Measurements from ENCODE around the gene CILP2. TPM values are rescaled to one million over a fixed set of nuclear protein-coding genes. Genes with fewer than 3 reads are reported as not detected.

The CILP2 gene
- total and polyA plus RNA-seq, 2 experiments from 2014 or later: 4.0 to 21.6 TPM

GRCh38 chr19:19524053-19524452, 14.0 kb upstream of the CILP2 start:
- peaks cover 14% of the 10 kb centered on the region for H3K4me1 Mint-ChIP-seq
- Histone ChIP-seq H3K4me1 (ENCODE audit: insufficient read depth) (peaks cover 6% of the 10 kb centered on the region; the same call in 1 of the 2 replicates), H3K27me3 (ENCODE audit: insufficient read depth) (no peaks in the 10 kb centered on the region), H2AFZ (no peak overlapping the region), H3K27ac (ENCODE audit: low read depth) (no peak overlapping the region), H3K36me3 (ENCODE audit: insufficient read depth) (peaks cover 9% of the 10 kb centered on the region; the same call in 1 of the 2 replicates), H4K20me1 (replicated peaks; ENCODE audit: insufficient read depth) (peaks cover 39% of the 10 kb centered on the region), H3K9me2 (ENCODE audit: insufficient read depth) (no peaks in the 10 kb centered on the region), H3K4me3 (no peak overlapping the region), H3F3A (replicated peaks; ENCODE audit: low read depth) (peaks cover 12% of the 10 kb centered on the region; the same call in 1 of the 2 replicates), H3K4me2 (no peak overlapping the region), H3K79me2 (replicated peaks; ENCODE audit: insufficient read depth) (peaks cover 64% of the 10 kb centered on the region)
- DNase-seq (ENCODE audit: low spot score) (no peak), ATAC-seq (no peak)
- peaks cover 52% of the 10 kb centered on the region for H3K36me3 Mint-ChIP-seq (ENCODE audit: low read depth)
- no peak overlapping the region; the same call in 1 of the 2 replicates for H3K27ac Mint-ChIP-seq
- no peak overlapping the region for H3K4me3 Mint-ChIP-seq
- peaks cover 6% of the 10 kb centered on the region for H3K27me3 Mint-ChIP-seq (ENCODE audit: insufficient read depth, low read depth, poor library complexity)
- TF ChIP-seq CTCF (conservative IDR thresholded peaks at IDR 0.05; ENCODE audit: low read depth in 2 of 2) (no peak), REST (IDR thresholded peaks at IDR 0.05; ENCODE audit: unreplicated experiment) (no peak), STAT1 (IDR thresholded peaks at IDR 0.05; ENCODE audit: unreplicated experiment) (no peak), POLR2AphosphoS5 (IDR thresholded peaks at IDR 0.05; ENCODE audit: low read depth) (no peak), CREB1 (CRISPR knock-in tag; IDR thresholded peaks at IDR 0.05; ENCODE audit: low read depth) (no peak), ZNF114 (CRISPR knock-in tag; IDR thresholded peaks at IDR 0.05) (no peak), EZH2 (IDR thresholded peaks at IDR 0.05; ENCODE audit: low read depth, unreplicated experiment) (no peak), EZH2phosphoT487 (IDR thresholded peaks at IDR 0.05; ENCODE audit: unreplicated experiment) (no peak), JUNB (IDR thresholded peaks at IDR 0.05; ENCODE audit: unreplicated experiment) (no peak), NANOG (IDR thresholded peaks at IDR 0.05; ENCODE audit: borderline replicate concordance) (no peak), ZNF331 (CRISPR knock-in tag; IDR thresholded peaks at IDR 0.05; ENCODE audit: low read depth) (no peak), ETS1 (IDR thresholded peaks at IDR 0.05) (no peak), ZNF462 (CRISPR knock-in tag; IDR thresholded peaks at IDR 0.05) (no peak)
- H3K9me3 Mint-ChIP-seq: no peaks in the 10 kb centered on the region; the same call in 2 of the 3 replicates

All from GM23338 (cell line).